Upper lobe of left lung (tissue), 4 donors: Measurements from ENCODE around the gene GARNL3.

ENCODE experiments used
- CTCF ChIP-seq, 6 experiments: fragments of 450-650 bp in 4 of 6; fragments of 200-600 bp in 2 of 6; sonication (generic) in 2 of 6; IDR thresholded peaks; one replicate each; pipeline ENCODE4 v1.5.1; 2016 to 2019; ENCODE audit warnings: antibody characterized with exemption in 6 of 6
- EP300 ChIP-seq, 4 donors: sonication (generic); formaldehyde crosslinking; IDR thresholded peaks; one replicate each; pipeline ENCODE4 v1.5.1; 2017; ENCODE audit warnings: antibody characterized with exemption in 4 of 4, control low read depth in 2 of 4
- POLR2AphosphoS5 ChIP-seq, 2 donors: sonication (generic); formaldehyde crosslinking; IDR thresholded peaks; one replicate each; pipeline ENCODE4 v1.5.1; 2017; ENCODE audit warnings: antibody characterized with exemption in 2 of 2

GRCh38 chr9:127285965-127286364, 21.4 kb downstream of the GARNL3 start:
- no peak for TF ChIP-seq POLR2AphosphoS5 (IDR thresholded peaks at IDR 0.05)
- TF ChIP-seq CTCF (IDR thresholded peaks at IDR 0.05), result no peak
- no peak for TF ChIP-seq EP300 (IDR thresholded peaks at IDR 0.05)
